SK-N-SH (cell line): ENCODE results near the gene ERN1.

Experiments
- CHD2 ChIP-seq: fragments of 150-350 bp; IDR thresholded peaks from 2 replicates; pipeline ENCODE4 v1.6.1; 2018; ENCODE audit warnings: low read length; ENCODE audit not compliant: partially characterized antibody
- EP300 ChIP-seq, 2 experiments: IDR thresholded peaks; 2 replicates each; pipeline versions ENCODE4 v1.4.0 to v1.6.1; 2012; ENCODE audit warnings: borderline replicate concordance in 1 of 2, low read depth in 1 of 2, low read length in 1 of 2
- EZH2phosphoT487 ChIP-seq: fragments of 200-600 bp; sonication (generic); IDR thresholded peaks from 2 replicates; pipeline ENCODE4 v1.6.1; 2017; ENCODE audit warnings: low read depth, mixed run types, mild to moderate bottlenecking, antibody characterized with exemption, moderate library complexity, borderline replicate concordance
- FOXJ3 ChIP-seq: sonication (generic); formaldehyde crosslinking; IDR thresholded peaks from 2 replicates; pipeline ENCODE4 v1.5.1; 2020; ENCODE audit warnings: mild to moderate bottlenecking, missing genetic modification reagents
- GABPA ChIP-seq: IDR thresholded peaks from 2 replicates; pipeline ENCODE4 v1.4.0; 2012; ENCODE audit warnings: low read depth, mild to moderate bottlenecking
- MEF2A ChIP-seq: IDR thresholded peaks from 2 replicates; pipeline ENCODE4 v1.4.0; 2012; ENCODE audit warnings: low read depth, borderline replicate concordance
- MXI1 ChIP-seq: IDR thresholded peaks from 2 replicates; pipeline ENCODE4 v1.6.1; 2012; ENCODE audit warnings: mild to moderate bottlenecking, low read depth, low read length, improper control_type of control experiment
- POLR2AphosphoS5 ChIP-seq: IDR thresholded peaks from 2 replicates; pipeline ENCODE4 v1.6.1; 2012; ENCODE audit warnings: low read depth, low read length
- REST ChIP-seq: IDR thresholded peaks from 2 replicates; pipeline ENCODE4 v1.6.1; 2012; ENCODE audit warnings: mild to moderate bottlenecking, low read depth, low read length, moderate library complexity
- RFX5 ChIP-seq: IDR thresholded peaks from 2 replicates; pipeline ENCODE4 v1.6.1; 2012; ENCODE audit warnings: mild to moderate bottlenecking, improper control_type of control experiment, low read length
- SIN3A ChIP-seq: IDR thresholded peaks from 2 replicates; pipeline ENCODE4 v1.6.1; 2012; ENCODE audit warnings: low read depth, mild to moderate bottlenecking, low read length, moderate library complexity, borderline replicate concordance
- USF2 ChIP-seq: fragments of 150-350 bp; IDR thresholded peaks from 2 replicates; pipeline ENCODE4 v1.6.1; 2017; ENCODE audit warnings: antibody characterized with exemption, low read length, low read depth, borderline replicate concordance
- YY1 ChIP-seq: IDR thresholded peaks from 2 replicates; pipeline ENCODE4 v1.4.0; 2012; ENCODE audit warnings: low read depth, mild to moderate bottlenecking
- TF ChIP-seq, protein P1 (sequence below): fragments of 200-600 bp; sonication (generic); IDR thresholded peaks from 2 replicates; pipeline ENCODE4 v1.6.1; 2017; ENCODE audit warnings: antibody characterized with exemption, mild to moderate bottlenecking, moderate library complexity

GRCh38 chr17:64055183-64056142, 74.5 kb downstream of the ERN1 start:
- no peak for TF ChIP-seq EP300 (IDR thresholded peaks at IDR 0.05; ENCODE audit: borderline replicate concordance in 1 of 2, low read depth in 1 of 2, low read length in 1 of 2)
- TF ChIP-seq CHD2: no peak
- no peak for TF ChIP-seq USF2
- TF ChIP-seq, protein P1, sequence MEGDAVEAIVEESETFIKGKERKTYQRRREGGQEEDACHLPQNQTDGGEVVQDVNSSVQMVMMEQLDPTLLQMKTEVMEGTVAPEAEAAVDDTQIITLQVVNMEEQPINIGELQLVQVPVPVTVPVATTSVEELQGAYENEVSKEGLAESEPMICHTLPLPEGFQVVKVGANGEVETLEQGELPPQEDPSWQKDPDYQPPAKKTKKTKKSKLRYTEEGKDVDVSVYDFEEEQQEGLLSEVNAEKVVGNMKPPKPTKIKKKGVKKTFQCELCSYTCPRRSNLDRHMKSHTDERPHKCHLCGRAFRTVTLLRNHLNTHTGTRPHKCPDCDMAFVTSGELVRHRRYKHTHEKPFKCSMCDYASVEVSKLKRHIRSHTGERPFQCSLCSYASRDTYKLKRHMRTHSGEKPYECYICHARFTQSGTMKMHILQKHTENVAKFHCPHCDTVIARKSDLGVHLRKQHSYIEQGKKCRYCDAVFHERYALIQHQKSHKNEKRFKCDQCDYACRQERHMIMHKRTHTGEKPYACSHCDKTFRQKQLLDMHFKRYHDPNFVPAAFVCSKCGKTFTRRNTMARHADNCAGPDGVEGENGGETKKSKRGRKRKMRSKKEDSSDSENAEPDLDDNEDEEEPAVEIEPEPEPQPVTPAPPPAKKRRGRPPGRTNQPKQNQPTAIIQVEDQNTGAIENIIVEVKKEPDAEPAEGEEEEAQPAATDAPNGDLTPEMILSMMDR: no peak
- TF ChIP-seq YY1: no peak
- no peak for TF ChIP-seq FOXJ3 (CRISPR knock-in tag)
- no peak for TF ChIP-seq EZH2phosphoT487
- TF ChIP-seq RFX5: no peak
- no peak for TF ChIP-seq GABPA
- no peak for TF ChIP-seq SIN3A
- no peak for TF ChIP-seq REST
- TF ChIP-seq MXI1: no peak
- no peak for TF ChIP-seq POLR2AphosphoS5
- TF ChIP-seq MEF2A: no peak
